OCI-LY3 (cell line): ENCODE measurements around the gene CABLES1.

Source experiments
- H2AFZ ChIP-seq: fragments of 200-600, 300-600 bp; shearing (Covaris generic); 2 replicates; pipeline ENCODE4 v1.6.0; 2014; ENCODE audit warnings: antibody characterized with exemption, low read depth, low read length
- H3K27ac ChIP-seq: fragments of 200-600, 300-600 bp; sonication (generic); 2 replicates; pipeline ENCODE4 v1.5.1; 2014; ENCODE audit warnings: mild to moderate bottlenecking, low read length, moderate library complexity, mixed read lengths
- H3K27me3 ChIP-seq: fragments of 200-600, 300-600 bp; sonication (generic); 2 replicates; pipeline ENCODE4 v1.6.1; 2014; ENCODE audit warnings: low read depth, low read length, mixed read lengths
- H3K36me3 ChIP-seq: fragments of 200-600, 300-600 bp; sonication (generic); replicated peaks from 2 replicates; pipeline ENCODE3; 2014; ENCODE audit warnings: low read depth, low read length, mixed read lengths
- H3K4me1 ChIP-seq: fragments of 300-600, 200-600 bp; sonication (generic); 2 replicates; pipeline ENCODE4 v1.6.1; 2014; ENCODE audit warnings: low read length, mixed read lengths
- H3K4me2 ChIP-seq: fragments of 200-600, 300-600 bp; sonication (generic); 2 replicates; pipeline ENCODE4 v1.6.1; 2014; ENCODE audit warnings: low read length, mixed read lengths
- H3K4me3 ChIP-seq: fragments of 300-600, 200-600 bp; sonication (generic); 2 replicates; pipeline ENCODE4 v1.5.1; 2014; ENCODE audit warnings: antibody characterized with exemption, mild to moderate bottlenecking, low read length, moderate library complexity
- H3K79me2 ChIP-seq: fragments of 300-600, 200-600 bp; shearing (Covaris generic); 2 replicates; pipeline ENCODE4 v1.6.1; 2014; ENCODE audit warnings: mild to moderate bottlenecking, low read length, mixed read lengths
- H3K9ac ChIP-seq: fragments of 300-600, 200-600 bp; shearing (Covaris generic); 2 replicates; pipeline ENCODE4 v1.6.0; 2014; ENCODE audit warnings: mild to moderate bottlenecking, low read length, moderate library complexity
- H3K9me3 ChIP-seq: fragments of 200-600, 300-600 bp; shearing (Covaris generic); 2 replicates; pipeline ENCODE4 v1.6.1; 2014; ENCODE audit warnings: low read length, mixed read lengths; ENCODE audit not compliant: insufficient read depth
- H4K20me1 ChIP-seq: fragments of 200-600, 300-600 bp; sonication (generic); 2 replicates; pipeline ENCODE4 v1.6.1; 2016; ENCODE audit warnings: low read length, mixed read lengths; ENCODE audit not compliant: insufficient read depth
- EZH2phosphoT487 ChIP-seq: fragments of 200-600 bp; shearing (Covaris generic); IDR thresholded peaks from 2 replicates; pipeline ENCODE4 v1.6.1; 2018; ENCODE audit warnings: antibody characterized with exemption, mixed run types, low read depth
- TF ChIP-seq, protein P1 (sequence below): fragments of 200-600, 300-600 bp; sonication (generic); IDR thresholded peaks from 2 replicates; pipeline ENCODE4 v1.5.1; 2014; ENCODE audit warnings: antibody characterized with exemption, low read length, low read depth

The CABLES1 gene

DNA sequence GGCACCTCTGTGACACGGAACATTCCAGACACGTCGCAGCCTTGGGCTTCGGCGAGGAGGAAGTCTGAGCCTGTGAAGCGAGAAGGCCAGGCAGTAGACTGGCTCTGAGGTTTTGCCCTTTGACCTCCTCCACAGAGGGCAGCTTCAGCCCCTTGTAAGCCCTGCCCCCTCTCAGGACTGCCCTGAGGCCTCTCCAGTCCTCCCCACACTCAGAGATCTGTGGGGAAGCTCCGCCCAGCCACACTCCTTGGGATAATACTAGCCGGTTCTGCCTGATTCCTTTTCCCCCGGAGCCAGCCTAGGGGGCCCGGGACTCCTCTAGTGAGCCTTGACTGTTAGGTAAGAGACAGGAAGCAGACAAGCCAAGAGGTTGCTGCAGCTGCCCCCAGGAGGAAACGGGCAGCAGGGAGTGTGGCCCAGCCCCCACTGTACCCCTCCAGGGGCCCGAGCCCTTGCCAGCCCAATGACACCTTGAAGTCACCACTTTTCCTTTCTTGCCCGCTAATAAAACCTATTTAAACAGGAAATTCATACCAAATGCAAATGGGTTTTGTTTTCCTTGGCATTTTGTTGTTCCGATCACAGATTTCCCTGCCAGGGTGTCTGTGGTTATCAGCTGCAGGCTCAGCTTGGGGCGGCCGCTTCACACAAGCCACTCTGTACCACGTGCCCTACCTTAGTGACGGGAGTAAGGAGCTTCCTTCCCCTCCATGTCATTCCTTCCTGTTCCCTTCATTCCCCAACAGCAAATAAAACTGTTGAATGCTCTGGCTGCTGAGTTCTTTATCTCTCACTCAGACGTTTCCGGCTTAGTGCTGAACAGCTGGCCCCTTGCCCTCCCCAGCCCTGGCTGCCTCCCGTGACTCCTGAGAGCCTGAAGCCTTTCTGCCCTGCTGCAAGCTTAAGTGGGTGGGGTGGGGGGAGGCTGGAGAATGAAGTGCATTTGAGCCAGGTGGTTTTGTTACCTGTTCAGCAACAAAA lies 124.7 kb downstream of the CABLES1 start:
- TF ChIP-seq, protein P1, sequence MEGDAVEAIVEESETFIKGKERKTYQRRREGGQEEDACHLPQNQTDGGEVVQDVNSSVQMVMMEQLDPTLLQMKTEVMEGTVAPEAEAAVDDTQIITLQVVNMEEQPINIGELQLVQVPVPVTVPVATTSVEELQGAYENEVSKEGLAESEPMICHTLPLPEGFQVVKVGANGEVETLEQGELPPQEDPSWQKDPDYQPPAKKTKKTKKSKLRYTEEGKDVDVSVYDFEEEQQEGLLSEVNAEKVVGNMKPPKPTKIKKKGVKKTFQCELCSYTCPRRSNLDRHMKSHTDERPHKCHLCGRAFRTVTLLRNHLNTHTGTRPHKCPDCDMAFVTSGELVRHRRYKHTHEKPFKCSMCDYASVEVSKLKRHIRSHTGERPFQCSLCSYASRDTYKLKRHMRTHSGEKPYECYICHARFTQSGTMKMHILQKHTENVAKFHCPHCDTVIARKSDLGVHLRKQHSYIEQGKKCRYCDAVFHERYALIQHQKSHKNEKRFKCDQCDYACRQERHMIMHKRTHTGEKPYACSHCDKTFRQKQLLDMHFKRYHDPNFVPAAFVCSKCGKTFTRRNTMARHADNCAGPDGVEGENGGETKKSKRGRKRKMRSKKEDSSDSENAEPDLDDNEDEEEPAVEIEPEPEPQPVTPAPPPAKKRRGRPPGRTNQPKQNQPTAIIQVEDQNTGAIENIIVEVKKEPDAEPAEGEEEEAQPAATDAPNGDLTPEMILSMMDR = no peak
- no peak for TF ChIP-seq EZH2phosphoT487
- Histone ChIP-seq H3K9me3 (no peaks in the 10 kb centered on the region), H3K36me3 (peaks cover 12% of the 10 kb centered on the region), H3K9ac (no peak overlapping the region), H3K79me2 (no peaks in the 10 kb centered on the region), H2AFZ (no peak overlapping the region), H3K4me3 (no peak overlapping the region), H4K20me1 (no peaks in the 10 kb centered on the region), H3K27ac (no peak overlapping the region), H3K4me2 (no peak overlapping the region), H3K27me3 (no peaks in the 10 kb centered on the region), H3K4me1 (peaks cover 5% of the 10 kb centered on the region)

DNA sequence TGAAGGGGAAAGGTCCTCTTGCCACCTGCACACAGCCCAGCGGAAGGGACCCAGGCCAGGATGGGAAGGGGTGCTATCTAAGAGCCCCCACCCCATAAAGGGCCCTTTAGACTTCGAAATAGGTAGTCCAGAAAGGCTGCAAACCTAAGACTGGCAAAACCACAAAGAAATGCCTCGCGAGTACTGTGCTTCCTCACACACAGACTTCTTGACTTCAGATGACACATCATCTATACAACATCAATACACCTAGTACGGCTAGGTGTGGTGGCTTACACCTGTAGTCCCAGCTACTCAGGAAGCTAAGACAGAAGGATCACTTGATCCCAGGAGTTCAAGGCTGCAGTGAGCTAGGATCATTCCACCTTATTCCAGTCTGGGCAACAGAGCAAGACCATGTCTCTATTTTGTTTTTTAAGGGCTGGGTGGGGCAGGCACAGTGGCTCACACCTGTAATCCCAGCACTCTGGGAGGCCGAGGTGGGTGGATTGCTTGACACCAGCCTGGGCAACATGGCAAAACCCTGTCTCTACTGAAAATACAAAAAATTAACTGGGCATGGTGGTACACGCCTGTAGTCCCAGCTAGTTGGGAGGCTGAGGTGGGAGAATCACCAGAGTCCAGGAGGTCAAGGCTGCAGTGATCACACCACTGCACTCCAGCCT lies 125.8 kb downstream of the CABLES1 start:
- H3K4me1 ChIP-seq = peaks cover 7% of the 10 kb centered on the region
- H2AFZ ChIP-seq = no peak overlapping the region
- H3K4me2 ChIP-seq = no peak overlapping the region
- no peak overlapping the region for H3K27ac ChIP-seq
- no peak overlapping the region for H3K4me3 ChIP-seq
- no peaks in the 10 kb centered on the region for H3K9me3 ChIP-seq
- no peaks in the 10 kb centered on the region for H3K79me2 ChIP-seq
- no peaks in the 10 kb centered on the region for H4K20me1 ChIP-seq
- H3K36me3 ChIP-seq = peaks cover 12% of the 10 kb centered on the region
- H3K27me3 ChIP-seq = no peaks in the 10 kb centered on the region
- TF ChIP-seq, protein P1 = no peak
- TF ChIP-seq EZH2phosphoT487 = no peak
- no peak overlapping the region for H3K9ac ChIP-seq

DNA sequence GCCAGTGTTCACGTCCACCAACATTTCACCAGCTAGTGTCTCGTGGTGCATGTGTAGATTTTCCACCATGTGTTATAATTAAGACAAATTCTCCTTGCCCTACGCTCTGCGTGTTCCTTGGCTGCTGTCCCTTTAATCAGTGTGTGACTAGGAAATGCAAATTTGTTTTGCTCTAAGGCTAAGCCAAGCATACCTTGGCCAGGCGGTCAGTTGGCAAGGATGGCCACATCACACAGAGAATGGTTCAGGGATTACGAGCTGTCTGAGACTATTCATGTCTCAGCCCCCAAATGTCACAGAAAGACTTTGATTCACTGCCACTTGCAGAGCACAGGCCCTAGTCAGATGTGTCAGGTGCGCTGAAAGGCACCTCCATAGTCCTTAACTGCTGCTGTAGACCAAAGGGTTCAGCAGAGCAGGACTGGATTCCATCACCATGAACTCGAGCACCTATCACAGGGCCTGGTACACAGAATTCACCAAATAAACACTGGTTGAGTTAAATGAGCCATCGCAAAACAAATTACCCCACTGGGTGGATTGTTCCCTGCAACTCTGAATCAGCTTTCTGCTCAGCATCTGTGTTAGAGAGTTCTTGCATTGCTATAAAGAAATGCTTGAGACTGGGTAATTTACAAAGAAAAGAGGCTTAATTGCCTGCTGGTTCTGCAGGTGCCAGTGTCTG lies 128.4 kb downstream of the CABLES1 start:
- no peaks in the 10 kb centered on the region for H3K27me3 ChIP-seq
- H3K9ac ChIP-seq = no peak overlapping the region
- H3K36me3 ChIP-seq = peaks cover 8% of the 10 kb centered on the region
- TF ChIP-seq, protein P1 = no peak
- H3K4me1 ChIP-seq = peaks cover 33% of the 10 kb centered on the region
- H3K9me3 ChIP-seq = peaks cover 4% of the 10 kb centered on the region; the same call in 1 of the 2 replicates
- H3K4me3 ChIP-seq = no peak overlapping the region
- H3K4me2 ChIP-seq = no peak overlapping the region
- H3K79me2 ChIP-seq = no peaks in the 10 kb centered on the region
- no peak overlapping the region for H3K27ac ChIP-seq
- no peaks in the 10 kb centered on the region for H4K20me1 ChIP-seq
- no peak overlapping the region for H2AFZ ChIP-seq
